ENCODE data around the gene PLCXD3. TPM values are rescaled to one million over a fixed set of nuclear protein-coding genes. Genes with fewer than 3 reads are reported as not detected.
"Not testable (repeated sequence)": the region's sequence is repeated elsewhere in the genome, so short reads cannot be mapped to it uniquely, and the experiment has no call there.

The PLCXD3 gene
- total RNA-seq, 1 donor: not detected

- DNase-seq (ENCODE audit: low read depth in 2 of 3, low spot score in 2 of 3): not testable (repeated sequence)
Measured at GRCh38 chr5:41493490-41494126, 16.8 kb downstream of the PLCXD3 start.

DNA sequence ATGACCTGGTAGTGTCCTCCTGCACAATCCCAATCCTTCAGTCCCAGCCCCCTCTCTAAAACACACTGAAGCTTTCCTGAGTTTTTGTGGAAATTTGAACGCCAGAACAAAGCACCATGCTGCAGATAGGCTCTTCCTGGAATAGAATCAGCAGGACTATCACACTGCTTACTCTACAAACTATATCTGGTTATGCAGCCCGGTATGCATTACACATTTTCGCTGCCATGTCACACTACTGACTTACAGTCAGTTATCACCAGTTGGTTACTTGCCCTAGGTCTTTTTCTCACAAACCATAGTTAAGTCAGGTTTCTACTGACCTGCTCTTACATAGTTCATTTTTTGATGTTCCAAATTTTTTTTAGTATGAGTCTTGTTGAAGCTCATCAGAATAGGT lies 24.9 kb downstream of the PLCXD3 start:
- no peak for DNase-seq (ENCODE audit: low read depth in 2 of 3, low spot score in 2 of 3)

GRCh38 chr5:41482715-41483114 lies 27.7 kb downstream of the PLCXD3 start:
- DNase-seq (ENCODE audit: low read depth in 2 of 3, low spot score in 2 of 3): no peak

DNA sequence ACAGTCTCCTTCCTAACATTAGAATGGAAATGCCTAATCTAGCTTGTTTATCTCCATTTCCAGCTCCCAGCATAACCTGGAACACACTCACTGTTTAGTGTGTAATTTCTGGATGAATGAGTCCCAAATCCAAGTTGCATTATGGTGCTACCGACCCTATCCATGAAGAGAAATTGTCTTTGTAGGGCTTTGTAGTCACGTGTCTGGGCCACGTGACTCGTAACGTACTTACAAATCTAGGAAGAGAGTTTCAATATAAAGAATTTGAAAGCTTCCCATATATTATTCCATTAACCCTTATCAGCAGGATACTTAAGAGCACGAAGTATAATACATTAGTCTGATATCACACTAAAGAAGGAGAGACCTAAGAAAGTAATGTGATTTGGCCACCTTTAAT lies 28.2 kb downstream of the PLCXD3 start:
- DNase-seq (ENCODE audit: low read depth in 2 of 3, low spot score in 2 of 3): no peak

GRCh38 chr5:41471571-41472208 lies 38.7 kb downstream of the PLCXD3 start:
- DNase-seq (ENCODE audit: low read depth in 2 of 3, low spot score in 2 of 3): not testable (repeated sequence)

GRCh38 chr5:41465493-41466171 lies 44.8 kb downstream of the PLCXD3 start:
- DNase-seq (ENCODE audit: low read depth in 2 of 3, low spot score in 2 of 3): no peak

- no peak for DNase-seq (ENCODE audit: low read depth in 2 of 3, low spot score in 2 of 3)
Measured at GRCh38 chr5:41459557-41459956, 50.8 kb downstream of the PLCXD3 start.

- no peak for DNase-seq (ENCODE audit: low read depth in 2 of 3, low spot score in 2 of 3)
Measured at GRCh38 chr5:41457094-41457493, 53.3 kb downstream of the PLCXD3 start.

DNA sequence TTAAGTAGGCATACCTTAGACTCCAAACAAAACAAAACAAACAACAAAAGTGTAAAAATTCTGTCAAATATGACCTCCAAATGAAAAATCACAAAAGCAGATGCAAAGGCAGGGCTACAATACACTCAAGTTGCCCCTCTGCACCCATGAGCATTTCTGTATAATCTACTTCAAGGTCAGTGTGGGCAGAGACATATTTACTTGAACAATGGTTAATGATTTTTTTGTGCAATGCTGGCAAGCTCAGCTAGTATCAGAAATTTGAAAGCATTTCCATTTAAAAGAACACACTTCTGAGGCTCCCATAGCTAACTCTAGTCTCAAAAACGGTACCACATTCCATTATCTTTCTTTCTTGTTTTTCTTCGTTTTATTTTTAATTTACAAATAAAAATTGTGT lies 57.9 kb downstream of the PLCXD3 start:
- no peak for DNase-seq (ENCODE audit: low read depth in 2 of 3, low spot score in 2 of 3)

GRCh38 chr5:41447650-41448510 lies 62.5 kb downstream of the PLCXD3 start:
- no peak for DNase-seq (ENCODE audit: low read depth in 2 of 3, low spot score in 2 of 3)

- no peak for DNase-seq (ENCODE audit: low read depth in 2 of 3, low spot score in 2 of 3)
Measured at GRCh38 chr5:41445937-41446563, 64.4 kb downstream of the PLCXD3 start.

GRCh38 chr5:41435276-41435675 lies 75.1 kb downstream of the PLCXD3 start:
- DNase-seq (ENCODE audit: low read depth in 2 of 3, low spot score in 2 of 3): no peak

GRCh38 chr5:41433552-41434181 lies 76.7 kb downstream of the PLCXD3 start:
- no peak for DNase-seq (ENCODE audit: low read depth in 2 of 3, low spot score in 2 of 3)

DNA sequence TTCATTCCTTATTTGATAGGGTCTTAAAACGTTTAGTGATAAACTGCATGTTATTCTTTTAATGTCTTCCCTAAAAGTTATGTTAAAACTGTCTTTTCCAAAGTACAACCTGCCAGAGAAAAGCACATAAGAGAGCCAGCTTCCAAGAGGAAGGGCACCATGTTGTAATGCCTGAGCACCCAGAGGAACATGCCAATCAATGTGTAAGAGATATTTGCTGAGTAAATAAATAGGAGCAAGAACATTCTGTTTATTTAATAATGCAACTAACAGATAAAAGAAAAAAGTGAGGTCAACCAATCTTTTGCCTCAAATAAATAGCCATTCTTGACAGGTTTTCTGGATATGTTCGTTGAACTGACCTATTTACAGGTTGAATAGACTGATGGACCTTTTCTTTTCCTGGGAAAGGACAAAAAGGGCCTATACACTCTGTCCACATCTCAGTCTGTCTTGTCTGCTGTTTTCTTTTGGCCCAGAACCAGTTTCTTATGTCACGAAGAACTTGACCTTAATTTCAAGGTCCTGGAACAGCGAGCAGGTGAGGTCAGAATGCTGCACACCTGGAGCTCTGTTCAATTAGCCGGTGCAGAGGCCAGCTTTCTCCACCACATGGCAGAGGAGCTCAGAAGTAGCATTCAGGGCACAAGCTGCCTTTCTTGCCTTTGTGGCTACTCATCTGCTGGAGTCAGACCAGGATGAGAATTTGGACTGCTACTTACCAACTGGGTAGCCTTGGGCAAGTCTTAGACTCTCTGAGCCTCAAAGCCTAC lies 77.7 kb downstream of the PLCXD3 start:
- DNase-seq (ENCODE audit: low read depth in 2 of 3, low spot score in 2 of 3): no peak

DNA sequence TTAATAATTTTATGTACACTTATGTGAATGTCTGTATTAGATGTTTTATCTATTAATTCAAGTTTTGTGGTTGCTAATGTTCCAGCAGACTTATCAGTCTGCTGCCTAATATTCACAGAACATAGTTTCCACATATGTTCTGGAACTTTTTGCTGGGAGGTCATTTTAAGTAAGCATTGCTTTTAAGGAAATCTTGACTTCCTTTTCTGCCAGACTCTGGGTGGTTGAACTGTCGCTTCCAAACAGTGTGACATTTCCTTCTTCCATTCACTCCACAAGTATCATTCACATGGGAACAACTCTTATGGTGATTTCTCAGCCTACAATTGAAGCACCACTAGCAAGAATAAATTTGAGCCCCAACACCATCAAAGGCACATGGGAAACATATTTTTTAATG lies 82.9 kb downstream of the PLCXD3 start:
- no peak for DNase-seq (ENCODE audit: low read depth in 2 of 3, low spot score in 2 of 3)

GRCh38 chr5:41425736-41426135 lies 84.7 kb downstream of the PLCXD3 start:
- no peak for DNase-seq (ENCODE audit: low read depth in 2 of 3, low spot score in 2 of 3)

DNA sequence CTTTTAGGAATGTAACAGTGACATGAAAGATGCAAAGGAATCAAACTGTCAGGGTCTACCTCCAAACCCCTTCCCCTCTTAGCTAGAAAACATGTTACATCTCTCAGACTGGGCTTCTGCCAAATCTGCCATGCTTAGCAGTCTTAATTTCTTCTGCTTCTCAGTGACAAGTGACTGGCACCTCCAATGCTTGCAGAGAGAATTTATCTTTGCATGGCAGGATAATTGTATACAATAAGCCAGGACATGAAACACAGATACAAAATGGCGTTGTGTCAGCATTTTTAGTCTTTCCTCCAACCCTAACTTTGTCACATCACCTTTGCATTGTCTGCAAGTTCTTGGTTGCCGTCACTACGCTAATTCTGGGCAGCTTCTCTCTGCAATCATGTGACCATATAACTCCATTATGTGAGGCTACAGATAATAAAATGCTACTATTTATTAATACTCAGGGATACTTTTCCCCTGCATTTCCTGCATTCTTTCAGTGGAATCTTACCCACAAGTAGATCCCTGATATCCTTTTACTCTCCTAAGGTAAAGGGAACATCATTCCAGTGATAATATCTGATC lies 89.8 kb downstream of the PLCXD3 start:
- DNase-seq (ENCODE audit: low read depth in 2 of 3, low spot score in 2 of 3): no peak

DNA sequence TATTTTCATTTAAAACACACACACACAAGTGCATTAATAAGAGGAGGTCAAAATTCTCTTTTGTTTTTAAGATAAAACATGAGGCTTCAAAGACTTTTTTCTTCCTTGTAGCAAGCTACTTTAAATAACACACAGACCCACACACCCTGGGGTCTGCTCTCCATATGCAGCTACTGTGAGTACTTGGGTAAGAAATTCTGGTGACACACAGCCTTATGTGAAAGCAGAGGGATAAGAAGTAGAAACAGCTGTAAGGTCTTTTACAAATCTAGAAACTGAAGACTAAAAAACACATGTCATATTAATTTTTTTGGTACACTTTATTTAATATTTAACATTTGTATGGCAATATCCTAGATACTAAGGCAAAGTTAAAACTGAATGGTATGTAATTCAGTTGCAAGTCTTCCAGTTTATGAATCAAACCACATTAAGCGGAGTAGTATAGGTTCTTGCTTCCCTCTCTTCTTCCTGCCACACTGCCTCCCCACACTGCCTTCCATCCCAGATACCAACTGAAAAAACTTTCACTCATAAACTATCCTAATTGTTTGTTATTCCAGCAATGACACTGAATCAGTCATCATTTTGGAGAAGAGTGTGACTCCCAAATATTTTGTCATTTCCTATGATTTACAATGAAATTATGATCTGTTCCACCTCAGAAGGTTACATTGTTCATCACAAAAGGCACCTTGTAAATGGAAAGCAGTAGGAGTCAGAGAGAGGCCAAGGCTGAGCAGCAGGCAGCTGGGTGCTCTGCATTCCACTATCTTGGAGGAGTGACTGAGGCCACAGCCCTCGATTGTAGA lies 92.0 kb downstream of the PLCXD3 start:
- no peak for DNase-seq (ENCODE audit: low read depth in 2 of 3, low spot score in 2 of 3)
